ENCODE data around the gene CLNK. TPM values are rescaled to one million over a fixed set of nuclear protein-coding genes. Genes with fewer than 3 reads are reported as not detected.

The CLNK gene
- total and polyA plus RNA-seq, 4 donors: 0.04 to 0.57 (median 0.14) TPM; not detected in 1

GRCh38 chr4:10667701-10668326 lies 16.8 kb downstream of the CLNK start:
- WGBS, 2 donors: 56 to 72% methylated on average over 10 of the region's 10 CpGs

GRCh38 chr4:10666616-10667015 lies 18.0 kb downstream of the CLNK start:
- DNase-seq (no peak), ATAC-seq (ENCODE audit: insufficient read depth, low FRiP score) (no peak)
- Histone ChIP-seq H3K27me3 (ENCODE audit: control insufficient read depth in 3 of 3, insufficient read depth in 3 of 3, low read length in 2 of 3) (no peaks in the 10 kb centered on the region), H3K27ac (ENCODE audit: low read depth in 1 of 2, low read length in 1 of 2) (no peak overlapping the region), H3K4me1 (ENCODE audit: control insufficient read depth in 5 of 5, insufficient read depth in 5 of 5, low read length in 5 of 5) (peaks cover 0 to 5% (median 0%) of the 10 kb centered on the region in 5 donors), H3K36me3 (ENCODE audit: control insufficient read depth in 4 of 4, insufficient read depth in 4 of 4, low read length in 4 of 4) (no peaks in the 10 kb centered on the region), H3K4me3 (no peak overlapping the region), H3K9me3 (ENCODE audit: control insufficient read depth in 4 of 4, insufficient read depth in 3 of 4, low read length in 3 of 4) (no peaks in the 10 kb centered on the region), H3K9ac (ENCODE audit: insufficient read depth in 1 of 2, low read length in 2 of 2) (no peak overlapping the region)
- no peak for TF ChIP-seq CTCF (IDR thresholded peaks at IDR 0.05; ENCODE audit: control extremely low read depth, extremely low read depth)
- 87 to 97% methylated on average over 6 of the region's 6 CpGs for WGBS, 2 donors

More at GRCh38 chr4:10667701-10668326, 16.8 kb downstream of the CLNK start:
- DNase-seq (peak in 1 of 3 donors; percentile 21), ATAC-seq (ENCODE audit: insufficient read depth, low FRiP score) (no peak)
- Histone ChIP-seq H3K4me3 (no peak overlapping the region), H3K27me3 (ENCODE audit: control insufficient read depth in 3 of 3, insufficient read depth in 3 of 3, low read length in 2 of 3) (no peaks in the 10 kb centered on the region), H3K36me3 (ENCODE audit: control insufficient read depth in 4 of 4, insufficient read depth in 4 of 4, low read length in 4 of 4) (no peaks in the 10 kb centered on the region), H3K4me1 (ENCODE audit: control insufficient read depth in 5 of 5, insufficient read depth in 5 of 5, low read length in 5 of 5) (peaks cover 0 to 5% (median 0%) of the 10 kb centered on the region in 5 donors), H3K27ac (ENCODE audit: low read depth in 1 of 2, low read length in 1 of 2) (no peak overlapping the region), H3K9me3 (ENCODE audit: control insufficient read depth in 4 of 4, insufficient read depth in 3 of 4, low read length in 3 of 4) (no peaks in the 10 kb centered on the region), H3K9ac (ENCODE audit: insufficient read depth in 1 of 2, low read length in 2 of 2) (no peak overlapping the region)
- no peak for TF ChIP-seq CTCF (IDR thresholded peaks at IDR 0.05; ENCODE audit: control extremely low read depth, extremely low read depth)

GRCh38 chr4:10664408-10664807 lies 20.2 kb downstream of the CLNK start:
- peak in 2 of 3 donors; percentile 15 to 59 for DNase-seq
- no peak overlapping the region for H3K9ac ChIP-seq (ENCODE audit: insufficient read depth in 1 of 2, low read length in 2 of 2)
- peak; percentile 83 for ATAC-seq (ENCODE audit: insufficient read depth, low FRiP score)
- TF ChIP-seq CTCF (IDR thresholded peaks at IDR 0.05; ENCODE audit: control extremely low read depth, extremely low read depth): no peak
- no peaks in the 10 kb centered on the region for H3K27me3 ChIP-seq (ENCODE audit: control insufficient read depth in 3 of 3, insufficient read depth in 3 of 3, low read length in 2 of 3)
- H3K27ac ChIP-seq (ENCODE audit: low read depth in 1 of 2, low read length in 1 of 2): no peak overlapping the region
- no peak overlapping the region for H3K4me3 ChIP-seq
- H3K4me1 ChIP-seq (ENCODE audit: control insufficient read depth in 5 of 5, insufficient read depth in 5 of 5, low read length in 5 of 5): peaks cover 0 to 5% (median 0%) of the 10 kb centered on the region in 5 donors
- H3K36me3 ChIP-seq (ENCODE audit: control insufficient read depth in 4 of 4, insufficient read depth in 4 of 4, low read length in 4 of 4): no peaks in the 10 kb centered on the region
- 26 to 30% methylated on average over 5 of the region's 5 CpGs for WGBS, 2 donors
- no peaks in the 10 kb centered on the region for H3K9me3 ChIP-seq (ENCODE audit: control insufficient read depth in 4 of 4, insufficient read depth in 3 of 4, low read length in 3 of 4)
